Pancreas (tissue), 10 donors: ENCODE results near the gene GNAI1. TPM values are rescaled to one million over a fixed set of nuclear protein-coding genes. Genes with fewer than 3 reads are reported as not detected.

Experiments used
- ATAC-seq, 4 donors: fragments of 200-7000 bp; cut with Tn5 transposase; one replicate each; pipeline versions ENCODE4 v1.8.0 to v1.9.1; 2020; ENCODE audit warnings: mild to moderate bottlenecking in 4 of 4, moderate library complexity in 4 of 4
- DNase-seq, 6 donors: peaks; one replicate each; pipeline ENCODE4 v3.0.0-alpha.2; 2020
- FAIRE-seq: peaks from 2 replicates; lab custom pipeline; 2012; peaks lifted over from hg19 to GRCh38; lab: Jason Lieb, UNC
- H3K27ac ChIP-seq, 4 donors: fragments of 200-600 bp; sonication (generic); 1 replicate in 3 of 4; 2 replicates in 1 of 4; pipeline versions ENCODE4 v1.5.0 to v1.8.0; 2020
- H3K27me3 ChIP-seq, 4 donors: fragments of 200-600 bp; one replicate each; pipeline ENCODE4 v1.8.0; 2021
- H3K36me3 ChIP-seq, 3 donors: fragments of 200-600 bp; sonication (generic) in 1 of 3; one replicate each; pipeline versions ENCODE4 v1.5.0 to v1.8.0; 2020 to 2021
- H3K4me1 ChIP-seq, 3 donors: fragments of 200-600 bp; one replicate each; pipeline ENCODE4 v1.8.0; 2021
- H3K4me3 ChIP-seq, 4 donors: fragments of 200-600 bp; sonication (generic) in 2 of 4; one replicate each; pipeline versions ENCODE4 v1.5.0 to v1.8.0; 2020 to 2021
- H3K9me3 ChIP-seq, 4 donors: fragments of 200-600 bp; one replicate each; pipeline ENCODE4 v1.8.0; 2021
- CTCF ChIP-seq, 4 donors: fragments of 200-600 bp; sonication (generic) in 3 of 4; IDR thresholded peaks; one replicate each; pipeline versions ENCODE4 v1.5.0 to v1.8.0; 2021; ENCODE audit warnings: antibody characterized with exemption in 4 of 4
- WGBS, 2 donors: extraction: QIAGEN DNeasy Blood & Tissue Kit; methylation state at CpG; one replicate each; pipeline ENCODE4 v1.1.7; 2013; 5-methylcytosine and 5-hydroxymethylcytosine counted together
- intact Hi-C, 3 donors: fragments of 100-400 bp; cut with DNase I; formaldehyde crosslinking; loops; one replicate each; pipeline versions ENCODE4 v1.11.1 to v1.14.2; 2022
- polyA plus RNA-seq, 2 donors: library from polyadenylated mRNA; stranded (reverse); fragments of 200-250 nt; gene quantifications; one replicate each; pipeline ENCODE4 v1.2.3, GENCODE V29; 2013
- total RNA-seq, 6 donors: library from RNA; stranded (reverse); fragmentation: NEBNext Ultra II Directional in 4 of 6; extraction: Animal tissue kit (Norgen Biotek cat#: 25700) in 4 of 6; gene quantifications; one replicate each; pipeline versions ENCODE4 v1.2.1 to v1.2.4, GENCODE V29; 2021 to 2023
- donor health status: healthy with polysubstance abuse.
- donor health status: DM: no; HTN: no; CAD: no; lungs with moderate emphysema.
- donor health status: DM: no; HTN: no; CAD: no.
- donor health status: control.
- donor health status: control.
- donor health status: Bipolar disorder and iron deficiency.
- donor health status: DM: yes; HTN: yes; CAD: no.
- donor health status: DM: no; HTN: no; CAD: no.
- donor health status: DM: no; HTN: no; CAD: no.
- donor health status: DM: yes; HTN: yes; CAD: no.

GNAI1 gene
- total and polyA plus RNA-seq, 8 donors: 3.0 to 25.9 (median 5.4) TPM

DNA sequence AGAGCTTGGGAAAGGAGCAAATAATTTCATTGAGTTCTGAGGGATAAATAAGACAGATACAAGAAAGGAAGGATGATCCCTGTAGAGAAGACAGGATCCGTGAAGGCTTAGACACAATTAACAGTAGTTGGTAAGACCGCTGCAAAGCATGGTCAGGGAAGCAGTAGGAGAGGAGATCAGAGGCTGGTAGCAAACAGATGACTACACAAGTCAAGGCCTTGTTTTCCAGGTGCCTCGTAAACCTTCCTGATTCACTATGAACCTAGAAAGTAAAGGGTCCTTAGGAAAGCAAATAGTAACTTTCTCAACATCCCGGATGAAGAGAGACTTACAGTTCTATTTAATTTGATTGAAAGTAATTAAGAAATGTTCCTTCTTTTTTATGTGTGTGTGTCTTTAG, 118.6 kb downstream of the GNAI1 start:
- H3K36me3 ChIP-seq: no peaks in the 10 kb centered on the region
- intact Hi-C loops: no loop called here
- no peak overlapping the region for H3K4me3 ChIP-seq
- no peak for DNase-seq
- FAIRE-seq: no peak
- no peak for ATAC-seq
- WGBS, 2 donors: 85 to 89% methylated on average over 4 of the region's 4 CpGs
- H3K4me1 ChIP-seq: no peaks in the 10 kb centered on the region
- no peak for TF ChIP-seq CTCF (IDR thresholded peaks at IDR 0.05)
- H3K27ac ChIP-seq: no peak overlapping the region
- H3K9me3 ChIP-seq: no peaks in the 10 kb centered on the region
- H3K27me3 ChIP-seq: no peaks in the 10 kb centered on the region

- Histone ChIP-seq H3K4me3 (no peak overlapping the region), H3K9me3 (no peaks in the 10 kb centered on the region), H3K27ac (no peak overlapping the region), H3K36me3 (no peaks in the 10 kb centered on the region), H3K27me3 (no peaks in the 10 kb centered on the region), H3K4me1 (no peaks in the 10 kb centered on the region)
- DNase-seq: no peak
- TF ChIP-seq CTCF (IDR thresholded peaks at IDR 0.05): no peak
- intact Hi-C loops: no loop called here
- FAIRE-seq: no peak
- ATAC-seq: no peak
- 67 to 75% methylated on average over 2 of the region's 2 CpGs for WGBS, 2 donors
These were observed 119.0 kb downstream of the GNAI1 start for GRCh38 chr7:80253653-80254052.

GRCh38 chr7:80255656-80256055, 121.0 kb downstream of the GNAI1 start:
- no peaks in the 10 kb centered on the region for H3K4me1 ChIP-seq
- DNase-seq (no peak), ATAC-seq (no peak), FAIRE-seq (no peak)
- no peaks in the 10 kb centered on the region for H3K9me3 ChIP-seq
- H3K27me3 ChIP-seq: no peaks in the 10 kb centered on the region
- no peak overlapping the region for H3K27ac ChIP-seq
- no peaks in the 10 kb centered on the region for H3K36me3 ChIP-seq
- no peak for TF ChIP-seq CTCF (IDR thresholded peaks at IDR 0.05)
- H3K4me3 ChIP-seq: no peak overlapping the region
- 36 to 51% methylated on average over 1 of the region's 1 CpG for WGBS, 2 donors
- intact Hi-C loops: no loop called here

GRCh38 chr7:80257756-80258155, 123.1 kb downstream of the GNAI1 start:
- Histone ChIP-seq H3K4me3 (no peak overlapping the region), H3K9me3 (no peaks in the 10 kb centered on the region), H3K27me3 (no peaks in the 10 kb centered on the region), H3K36me3 (no peaks in the 10 kb centered on the region), H3K27ac (no peak overlapping the region), H3K4me1 (no peaks in the 10 kb centered on the region)
- FAIRE-seq (no peak), ATAC-seq (no peak), DNase-seq (no peak)
- intact Hi-C loops: no loop called here
- 73 to 85% methylated on average over 3 of the region's 3 CpGs for WGBS, 2 donors
- TF ChIP-seq CTCF (IDR thresholded peaks at IDR 0.05): no peak

DNA sequence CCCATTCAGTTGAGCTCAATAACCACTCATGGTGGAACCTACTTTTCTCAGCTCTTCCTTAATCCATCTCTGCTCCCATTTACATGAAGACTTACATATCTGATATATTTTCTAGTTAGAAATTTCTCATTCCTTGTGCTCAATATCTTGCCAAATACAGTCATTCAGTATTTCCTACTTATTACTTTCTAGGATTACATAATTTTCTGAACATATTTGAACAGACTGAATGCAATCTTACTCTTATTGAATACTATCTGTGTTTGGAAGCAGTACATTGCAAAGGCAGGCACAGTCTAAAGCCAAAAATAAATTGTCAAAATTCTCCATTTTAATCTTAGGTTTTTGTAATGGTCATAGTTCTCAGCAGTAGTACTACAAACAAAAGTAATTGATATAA, 126.0 kb downstream of the GNAI1 start:
- FAIRE-seq (no peak), DNase-seq (no peak), ATAC-seq (no peak)
- Histone ChIP-seq H3K4me1 (no peaks in the 10 kb centered on the region), H3K9me3 (no peaks in the 10 kb centered on the region), H3K36me3 (no peaks in the 10 kb centered on the region), H3K27ac (no peak overlapping the region), H3K27me3 (no peaks in the 10 kb centered on the region), H3K4me3 (no peak overlapping the region)
- intact Hi-C loops: no loop called here
- no peak for TF ChIP-seq CTCF (IDR thresholded peaks at IDR 0.05)
